Measurements from ENCODE around the gene DGKK.

The DGKK gene

DNA sequence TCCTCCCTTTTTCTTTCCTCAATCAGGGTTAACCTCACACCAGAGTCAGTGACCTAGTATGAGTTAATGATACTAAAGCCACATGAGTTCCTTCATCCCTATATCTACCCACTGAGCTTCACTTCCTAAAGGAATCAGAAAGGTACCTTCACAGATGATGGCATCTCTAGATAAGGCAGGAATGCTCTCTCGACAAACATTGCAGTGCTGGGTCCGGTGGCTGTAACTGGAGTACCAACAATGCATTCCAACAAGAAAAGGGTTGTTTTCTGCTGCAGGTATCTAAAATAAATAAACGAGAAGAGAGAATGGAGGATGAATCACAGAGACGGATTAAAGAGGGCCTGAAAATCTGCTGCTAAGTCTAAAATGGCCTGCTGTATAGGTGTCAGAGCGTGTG is 66.7 kb downstream of the DGKK start:
- POLR2A ChIA-PET, result no interaction called here
- DNase-seq (ENCODE audit: low read depth, low spot score), result no peak
- CTCF ChIA-PET, result no interaction called here
- H3K4me3 ChIP-seq (ENCODE audit: low read depth, low read length), result no peak overlapping the region
- TF ChIP-seq, protein P1, sequence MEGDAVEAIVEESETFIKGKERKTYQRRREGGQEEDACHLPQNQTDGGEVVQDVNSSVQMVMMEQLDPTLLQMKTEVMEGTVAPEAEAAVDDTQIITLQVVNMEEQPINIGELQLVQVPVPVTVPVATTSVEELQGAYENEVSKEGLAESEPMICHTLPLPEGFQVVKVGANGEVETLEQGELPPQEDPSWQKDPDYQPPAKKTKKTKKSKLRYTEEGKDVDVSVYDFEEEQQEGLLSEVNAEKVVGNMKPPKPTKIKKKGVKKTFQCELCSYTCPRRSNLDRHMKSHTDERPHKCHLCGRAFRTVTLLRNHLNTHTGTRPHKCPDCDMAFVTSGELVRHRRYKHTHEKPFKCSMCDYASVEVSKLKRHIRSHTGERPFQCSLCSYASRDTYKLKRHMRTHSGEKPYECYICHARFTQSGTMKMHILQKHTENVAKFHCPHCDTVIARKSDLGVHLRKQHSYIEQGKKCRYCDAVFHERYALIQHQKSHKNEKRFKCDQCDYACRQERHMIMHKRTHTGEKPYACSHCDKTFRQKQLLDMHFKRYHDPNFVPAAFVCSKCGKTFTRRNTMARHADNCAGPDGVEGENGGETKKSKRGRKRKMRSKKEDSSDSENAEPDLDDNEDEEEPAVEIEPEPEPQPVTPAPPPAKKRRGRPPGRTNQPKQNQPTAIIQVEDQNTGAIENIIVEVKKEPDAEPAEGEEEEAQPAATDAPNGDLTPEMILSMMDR (IDR thresholded peaks at IDR 0.05; ENCODE audit: insufficient read depth, low read length, missing control alignments), result no peak

DNA sequence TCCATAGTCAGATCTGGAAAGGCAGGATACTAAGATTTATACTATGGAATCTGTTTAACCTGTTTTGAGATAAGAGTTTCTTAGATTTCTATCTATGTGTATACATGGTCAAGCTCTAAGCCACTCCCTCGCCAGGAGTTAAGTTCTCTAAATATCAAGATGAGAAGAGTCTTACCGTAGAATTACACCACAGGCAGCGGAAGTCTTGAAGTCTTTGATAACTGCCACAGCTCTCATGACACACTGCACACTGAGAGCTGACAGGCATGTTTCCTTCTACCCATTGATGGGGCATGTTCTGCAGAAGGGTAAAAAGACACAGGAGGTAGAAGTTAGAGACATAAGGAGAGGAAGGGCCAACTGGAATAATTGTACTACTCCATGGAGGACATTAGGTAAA is 67.7 kb downstream of the DGKK start:
- ChIA-PET CTCF (no interaction called here), POLR2A (no interaction called here)
- TF ChIP-seq, protein P1 (IDR thresholded peaks at IDR 0.05; ENCODE audit: insufficient read depth, low read length, missing control alignments), result no peak
- no peak overlapping the region for H3K4me3 ChIP-seq (ENCODE audit: low read depth, low read length)
- DNase-seq (ENCODE audit: low read depth, low spot score), result no peak

DNA sequence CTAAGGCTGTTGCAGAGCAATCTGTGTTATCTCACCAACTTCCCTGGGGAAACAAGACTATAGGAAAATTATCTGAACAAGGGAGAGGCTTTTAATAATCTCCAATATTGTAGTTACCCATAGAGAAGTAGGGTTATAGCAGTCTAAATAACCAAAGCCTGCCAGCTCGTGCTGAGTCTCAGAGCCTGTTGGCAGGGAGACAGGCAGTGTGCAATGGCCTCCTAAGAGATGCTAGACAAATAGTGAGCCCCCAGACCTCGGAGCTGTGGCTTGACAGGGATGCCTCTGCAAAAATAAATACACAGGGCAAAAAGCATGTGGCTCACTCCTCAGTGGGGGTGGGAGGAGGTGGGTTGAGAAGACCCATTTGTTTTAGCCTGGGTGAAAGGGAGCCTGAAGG is 76.7 kb downstream of the DGKK start:
- CTCF ChIA-PET, result no interaction called here
- TF ChIP-seq, protein P1 (IDR thresholded peaks at IDR 0.05; ENCODE audit: insufficient read depth, low read length, missing control alignments), result no peak
- no peak for DNase-seq (ENCODE audit: low read depth, low spot score)
- no peak overlapping the region for H3K4me3 ChIP-seq (ENCODE audit: low read depth, low read length)
- POLR2A ChIA-PET, result no interaction called here

DNA sequence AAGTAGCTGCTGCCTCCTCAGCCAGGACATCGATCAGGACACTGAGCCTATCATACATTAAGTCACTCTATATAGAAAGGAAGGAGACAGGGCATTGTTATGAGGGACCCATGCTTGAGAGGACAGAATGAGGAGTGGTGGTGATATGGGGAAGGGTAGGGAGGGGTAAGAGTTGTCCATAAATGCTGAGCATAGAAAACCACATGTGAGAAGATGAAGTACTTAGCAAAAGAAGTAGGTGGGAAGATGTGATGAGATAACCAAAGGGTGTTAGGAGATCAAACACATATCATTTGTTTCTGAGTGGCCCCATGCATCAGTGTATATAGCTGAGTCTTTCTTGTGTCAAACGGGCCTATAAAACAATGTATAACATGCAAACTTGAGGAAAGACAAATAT is 84.1 kb downstream of the DGKK start:
- CTCF ChIA-PET, result no interaction called here
- no peak for DNase-seq (ENCODE audit: low read depth, low spot score)
- POLR2A ChIA-PET, result no interaction called here
- TF ChIP-seq, protein P1 (IDR thresholded peaks at IDR 0.05; ENCODE audit: insufficient read depth, low read length, missing control alignments), result no peak
- H3K4me3 ChIP-seq (ENCODE audit: low read depth, low read length), result no peak overlapping the region

DNA sequence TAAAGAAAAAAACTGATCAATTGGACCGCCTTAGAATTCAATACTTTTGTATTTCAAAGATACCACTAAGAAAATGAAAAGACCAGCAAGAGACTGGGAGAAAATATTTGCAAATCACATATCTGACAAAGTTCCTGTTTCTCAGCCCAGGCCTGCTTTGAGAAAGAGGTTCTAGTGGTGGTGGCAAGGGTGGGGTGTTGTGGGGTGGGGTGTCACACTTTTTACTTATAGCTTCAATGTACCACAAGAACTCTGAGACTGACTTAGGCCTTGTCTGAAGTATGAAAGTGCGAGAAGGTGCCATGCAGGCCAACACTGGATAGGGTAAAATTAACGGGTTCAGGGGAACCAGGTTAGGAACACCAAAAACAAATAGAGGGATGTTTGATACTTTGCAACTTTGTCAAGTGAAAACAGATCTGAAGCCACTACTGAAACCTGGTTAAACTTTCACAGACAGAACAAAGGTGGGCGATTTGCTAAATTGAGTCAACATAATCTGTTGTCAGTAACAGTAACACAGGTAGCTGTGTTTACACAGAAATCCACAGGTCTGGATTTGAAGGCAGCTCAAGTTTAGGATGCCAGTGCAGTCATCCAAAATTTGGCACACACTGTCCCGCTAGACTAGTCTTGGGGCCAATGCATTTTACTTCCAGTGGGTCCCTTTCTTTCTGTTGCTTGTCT is 88.8 kb downstream of the DGKK start:
- TF ChIP-seq, protein P1 (IDR thresholded peaks at IDR 0.05; ENCODE audit: insufficient read depth, low read length, missing control alignments), result no peak
- CTCF ChIA-PET, result no interaction called here
- DNase-seq (ENCODE audit: low read depth, low spot score), result no peak
- POLR2A ChIA-PET, result no interaction called here
- no peak overlapping the region for H3K4me3 ChIP-seq (ENCODE audit: low read depth, low read length)

DNA sequence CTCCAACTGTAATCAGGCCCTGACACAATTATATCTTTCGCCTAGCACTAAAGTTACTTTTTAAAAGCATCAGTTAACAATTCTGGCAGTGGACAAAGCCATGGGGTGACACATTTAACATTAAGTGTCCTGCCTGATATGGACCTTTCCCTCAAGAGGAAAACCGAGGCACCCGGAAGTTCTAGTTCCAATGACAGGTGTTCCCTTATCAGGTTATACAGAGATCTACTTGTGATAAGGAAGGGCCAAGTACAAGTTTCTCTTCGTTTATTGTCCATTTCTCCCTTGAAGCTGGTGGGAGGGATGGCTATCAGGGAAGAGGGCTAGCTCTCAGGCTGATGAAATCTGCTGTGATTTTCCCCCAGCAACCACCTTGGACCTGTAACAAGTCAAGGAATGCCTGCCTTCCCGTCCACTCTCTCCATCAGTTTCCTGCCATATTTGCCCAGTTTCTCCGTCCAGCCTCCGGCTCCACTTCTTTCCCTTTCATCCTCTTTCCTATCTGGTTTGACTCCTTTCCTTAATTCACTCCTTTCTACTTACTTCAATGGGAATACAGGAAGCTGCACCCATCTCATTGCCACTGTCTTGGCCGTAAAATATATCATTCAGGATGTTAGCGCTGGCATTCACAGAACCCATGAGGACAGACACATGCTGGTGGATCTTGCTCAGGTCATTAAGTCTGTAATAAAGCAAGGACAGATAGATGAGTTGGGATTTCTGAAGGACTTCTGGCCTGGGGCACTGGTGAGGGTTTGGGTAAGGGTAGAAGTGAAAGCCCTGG is 95.0 kb downstream of the DGKK start:
- TF ChIP-seq, protein P1 (IDR thresholded peaks at IDR 0.05; ENCODE audit: insufficient read depth, low read length, missing control alignments), result no peak
- ChIA-PET CTCF (no interaction called here), POLR2A (no interaction called here)
- no peak for DNase-seq (ENCODE audit: low read depth, low spot score)
- no peak overlapping the region for H3K4me3 ChIP-seq (ENCODE audit: low read depth, low read length)
